ENCODE results near the gene SFPQ. TPM values are rescaled to one million over a fixed set of nuclear protein-coding genes. Genes with fewer than 3 reads are reported as not detected.
"Not testable (repeated sequence)": the region's sequence is repeated elsewhere in the genome, so short reads cannot be mapped to it uniquely, and the experiment has no call there.

SFPQ gene
- total and polyA plus RNA-seq, 2 donors (not counting 1 experiment from before 2014, with no cell fraction given) = 123 to 138 TPM

DNA sequence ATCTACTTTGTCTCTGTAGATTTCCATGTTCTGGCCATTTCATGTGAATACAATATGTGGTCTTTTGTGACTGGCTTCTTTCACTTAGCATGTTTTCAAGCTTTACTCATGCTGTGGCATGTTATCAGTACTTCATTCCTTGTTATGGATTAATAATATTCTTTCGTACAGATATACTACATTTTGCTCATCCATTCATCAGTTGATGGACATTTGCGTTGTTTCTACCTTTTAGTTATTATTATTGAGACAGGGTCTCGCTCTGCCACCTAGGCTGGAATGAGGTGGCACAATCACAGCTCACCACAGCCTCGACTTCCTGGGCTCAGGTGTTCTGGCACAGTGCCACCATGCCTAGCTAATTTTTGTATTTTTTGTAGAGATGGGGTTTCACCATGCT is 21.4 kb downstream of the SFPQ start:
- no peaks in the 10 kb centered on the region for H3K79me2 ChIP-seq (ENCODE audit: control insufficient read depth, insufficient read depth, low read length)
- TF ChIP-seq, protein P1, sequence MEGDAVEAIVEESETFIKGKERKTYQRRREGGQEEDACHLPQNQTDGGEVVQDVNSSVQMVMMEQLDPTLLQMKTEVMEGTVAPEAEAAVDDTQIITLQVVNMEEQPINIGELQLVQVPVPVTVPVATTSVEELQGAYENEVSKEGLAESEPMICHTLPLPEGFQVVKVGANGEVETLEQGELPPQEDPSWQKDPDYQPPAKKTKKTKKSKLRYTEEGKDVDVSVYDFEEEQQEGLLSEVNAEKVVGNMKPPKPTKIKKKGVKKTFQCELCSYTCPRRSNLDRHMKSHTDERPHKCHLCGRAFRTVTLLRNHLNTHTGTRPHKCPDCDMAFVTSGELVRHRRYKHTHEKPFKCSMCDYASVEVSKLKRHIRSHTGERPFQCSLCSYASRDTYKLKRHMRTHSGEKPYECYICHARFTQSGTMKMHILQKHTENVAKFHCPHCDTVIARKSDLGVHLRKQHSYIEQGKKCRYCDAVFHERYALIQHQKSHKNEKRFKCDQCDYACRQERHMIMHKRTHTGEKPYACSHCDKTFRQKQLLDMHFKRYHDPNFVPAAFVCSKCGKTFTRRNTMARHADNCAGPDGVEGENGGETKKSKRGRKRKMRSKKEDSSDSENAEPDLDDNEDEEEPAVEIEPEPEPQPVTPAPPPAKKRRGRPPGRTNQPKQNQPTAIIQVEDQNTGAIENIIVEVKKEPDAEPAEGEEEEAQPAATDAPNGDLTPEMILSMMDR (conservative IDR thresholded peaks at IDR 0.05 in 1 of 2, IDR thresholded peaks at IDR 0.05 in 1 of 2; ENCODE audit: low read depth in 1 of 2, low read length in 2 of 2) = no peak
- TF ChIP-seq EZH2 (IDR thresholded peaks at IDR 0.05; ENCODE audit: low read length, missing control alignments) = no peak
- H4K20me1 ChIP-seq (ENCODE audit: control insufficient read depth, extremely low read depth, insufficient read depth, low read length) = no peaks in the 10 kb centered on the region
- H3K27me3 ChIP-seq (ENCODE audit: control insufficient read depth, insufficient read depth, low read length) = no peaks in the 10 kb centered on the region
- DNase-seq (ENCODE audit: low read depth in 2 of 2) = no peak
- H3K4me1 ChIP-seq (ENCODE audit: control insufficient read depth, extremely low read depth, insufficient read depth, low read length) = no peaks in the 10 kb centered on the region
- H3K27ac ChIP-seq (ENCODE audit: insufficient read depth, low read length) = no peak overlapping the region
- no peaks in the 10 kb centered on the region for H3K9me3 ChIP-seq (ENCODE audit: control insufficient read depth, insufficient read depth, low read depth, low read length)
- no peak overlapping the region for H3K4me2 ChIP-seq (ENCODE audit: extremely low read depth, insufficient read depth, low read length)
- H3K4me3 ChIP-seq (replicated peaks in 1 of 4; ENCODE audit: control extremely low read depth in 1 of 4, insufficient read depth in 1 of 4, low read depth in 3 of 4, low read length in 4 of 4) = no peak overlapping the region
- H2AFZ ChIP-seq (ENCODE audit: low read length) = no peak overlapping the region
- no peak overlapping the region for H3K9ac ChIP-seq (ENCODE audit: insufficient read depth, low read length)
- peaks cover 2% of the 10 kb centered on the region for H3K36me3 ChIP-seq (ENCODE audit: control insufficient read depth, insufficient read depth, low read length)

DNA sequence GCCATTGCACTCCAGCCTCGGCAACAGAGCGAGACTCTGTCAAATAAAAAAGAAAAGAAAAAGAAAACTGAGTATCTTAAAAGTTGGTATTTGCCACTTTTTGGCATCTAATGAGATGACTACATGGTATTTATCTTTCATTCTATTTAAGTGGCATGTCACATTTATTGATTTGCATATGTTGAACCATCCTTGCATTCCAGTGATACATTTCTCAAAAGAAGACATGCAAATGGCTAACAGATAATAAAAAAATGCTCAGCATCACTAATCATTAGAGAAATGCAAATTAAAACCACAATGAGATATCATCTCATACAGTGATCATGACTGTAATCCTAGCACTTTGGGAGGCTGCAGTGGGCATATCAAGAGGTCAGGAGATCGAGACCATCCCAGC is 28.1 kb downstream of the SFPQ start:
- Histone ChIP-seq H3K4me2 (ENCODE audit: extremely low read depth, insufficient read depth, low read length) (no peak overlapping the region), H4K20me1 (ENCODE audit: control insufficient read depth, extremely low read depth, insufficient read depth, low read length) (no peaks in the 10 kb centered on the region), H3K4me3 (replicated peaks in 1 of 4; ENCODE audit: control extremely low read depth in 1 of 4, insufficient read depth in 1 of 4, low read depth in 3 of 4, low read length in 4 of 4) (no peak overlapping the region), H3K27ac (ENCODE audit: insufficient read depth, low read length) (no peak overlapping the region), H3K9me3 (ENCODE audit: control insufficient read depth, insufficient read depth, low read depth, low read length) (no peaks in the 10 kb centered on the region), H3K36me3 (ENCODE audit: control insufficient read depth, insufficient read depth, low read length) (no peaks in the 10 kb centered on the region), H3K79me2 (ENCODE audit: control insufficient read depth, insufficient read depth, low read length) (no peaks in the 10 kb centered on the region), H3K9ac (ENCODE audit: insufficient read depth, low read length) (no peak overlapping the region), H2AFZ (ENCODE audit: low read length) (no peak overlapping the region), H3K4me1 (ENCODE audit: control insufficient read depth, extremely low read depth, insufficient read depth, low read length) (no peaks in the 10 kb centered on the region), H3K27me3 (ENCODE audit: control insufficient read depth, insufficient read depth, low read length) (no peaks in the 10 kb centered on the region)
- TF ChIP-seq, protein P1 (conservative IDR thresholded peaks at IDR 0.05 in 1 of 2, IDR thresholded peaks at IDR 0.05 in 1 of 2; ENCODE audit: low read depth in 1 of 2, low read length in 2 of 2) = no peak
- no peak for TF ChIP-seq EZH2 (IDR thresholded peaks at IDR 0.05; ENCODE audit: low read length, missing control alignments)
- DNase-seq (ENCODE audit: low read depth in 2 of 2) = no peak

DNA sequence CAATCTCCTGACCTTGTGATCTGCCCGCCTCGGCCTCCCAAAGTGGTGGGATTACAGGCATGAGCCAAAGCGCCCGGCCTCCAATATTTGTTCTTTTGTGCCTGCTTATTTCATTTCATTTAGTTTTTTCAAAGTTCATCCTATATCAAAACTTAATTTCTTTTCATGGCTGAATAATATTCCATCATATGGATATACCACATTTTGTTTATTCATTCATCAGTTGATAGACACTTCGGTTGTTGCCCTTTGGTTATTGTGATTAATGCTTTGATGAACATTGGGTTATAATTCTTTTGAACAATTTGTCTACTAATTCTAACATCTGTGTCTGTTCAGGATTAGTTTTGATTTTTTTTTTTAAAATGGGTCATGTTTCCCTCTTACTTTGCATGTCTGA is 41.7 kb downstream of the SFPQ start:
- H3K4me1 ChIP-seq (ENCODE audit: control insufficient read depth, extremely low read depth, insufficient read depth, low read length) = no peaks in the 10 kb centered on the region
- no peak overlapping the region for H2AFZ ChIP-seq (ENCODE audit: low read length)
- TF ChIP-seq, protein P1 (conservative IDR thresholded peaks at IDR 0.05 in 1 of 2, IDR thresholded peaks at IDR 0.05 in 1 of 2; ENCODE audit: low read depth in 1 of 2, low read length in 2 of 2) = no peak
- no peak for TF ChIP-seq EZH2 (IDR thresholded peaks at IDR 0.05; ENCODE audit: low read length, missing control alignments)
- no peak overlapping the region for H3K27ac ChIP-seq (ENCODE audit: insufficient read depth, low read length)
- H3K4me2 ChIP-seq (ENCODE audit: extremely low read depth, insufficient read depth, low read length) = no peak overlapping the region
- no peak overlapping the region for H3K4me3 ChIP-seq (replicated peaks in 1 of 4; ENCODE audit: control extremely low read depth in 1 of 4, insufficient read depth in 1 of 4, low read depth in 3 of 4, low read length in 4 of 4)
- no peak for DNase-seq (ENCODE audit: low read depth in 2 of 2)
- no peaks in the 10 kb centered on the region for H3K9me3 ChIP-seq (ENCODE audit: control insufficient read depth, insufficient read depth, low read depth, low read length)
- H3K9ac ChIP-seq (ENCODE audit: insufficient read depth, low read length) = no peak overlapping the region
- H3K79me2 ChIP-seq (ENCODE audit: control insufficient read depth, insufficient read depth, low read length) = no peaks in the 10 kb centered on the region
- no peaks in the 10 kb centered on the region for H3K27me3 ChIP-seq (ENCODE audit: control insufficient read depth, insufficient read depth, low read length)
- H4K20me1 ChIP-seq (ENCODE audit: control insufficient read depth, extremely low read depth, insufficient read depth, low read length) = no peaks in the 10 kb centered on the region
- H3K36me3 ChIP-seq (ENCODE audit: control insufficient read depth, insufficient read depth, low read length) = no peaks in the 10 kb centered on the region

DNA sequence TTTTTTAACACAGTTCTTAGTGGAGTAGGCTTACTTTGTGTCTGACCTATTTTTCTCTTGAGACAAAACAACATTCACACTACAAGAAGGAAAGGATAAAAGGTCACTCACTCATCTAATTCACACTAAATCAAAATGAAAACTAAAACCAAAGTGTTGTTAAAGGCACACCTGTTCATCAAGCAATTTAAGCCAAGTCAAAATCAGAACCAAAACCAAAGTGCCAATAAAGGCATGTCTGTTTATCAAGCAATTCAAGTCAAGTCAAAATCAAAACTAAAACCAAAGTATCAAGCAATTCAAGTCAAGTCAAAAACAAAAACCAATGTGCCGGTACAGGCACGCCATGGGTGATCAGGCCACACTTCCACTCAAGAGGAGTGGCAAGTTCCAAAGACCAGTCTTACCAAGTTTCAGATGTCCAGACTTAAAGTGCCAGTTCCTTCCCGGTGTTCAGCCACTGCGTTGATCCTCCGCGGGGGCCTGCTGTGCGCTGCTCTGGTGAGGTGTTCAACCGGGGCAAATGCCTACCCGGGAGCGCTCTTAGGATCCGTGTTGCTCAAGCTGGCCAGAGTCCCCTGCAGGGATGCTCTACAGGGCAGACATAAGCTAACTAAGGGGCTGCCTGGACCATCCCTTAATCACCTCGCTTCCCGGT is 46.9 kb downstream of the SFPQ start:
- H3K79me2 ChIP-seq (ENCODE audit: control insufficient read depth, insufficient read depth, low read length); DNase-seq (ENCODE audit: low read depth in 2 of 2); H3K27ac ChIP-seq (ENCODE audit: insufficient read depth, low read length); H3K4me3 ChIP-seq (replicated peaks in 1 of 4; ENCODE audit: control extremely low read depth in 1 of 4, insufficient read depth in 1 of 4, low read depth in 3 of 4, low read length in 4 of 4); H3K27me3 ChIP-seq (ENCODE audit: control insufficient read depth, insufficient read depth, low read length); H3K9me3 ChIP-seq (ENCODE audit: control insufficient read depth, insufficient read depth, low read depth, low read length); H3K4me1 ChIP-seq (ENCODE audit: control insufficient read depth, extremely low read depth, insufficient read depth, low read length); H3K9ac ChIP-seq (ENCODE audit: insufficient read depth, low read length); H3K36me3 ChIP-seq (ENCODE audit: control insufficient read depth, insufficient read depth, low read length); H2AFZ ChIP-seq (ENCODE audit: low read length); H4K20me1 ChIP-seq (ENCODE audit: control insufficient read depth, extremely low read depth, insufficient read depth, low read length); H3K4me2 ChIP-seq (ENCODE audit: extremely low read depth, insufficient read depth, low read length): not testable (repeated sequence)

All from fibroblast of lung (primary cell).